ENCODE data around the gene PSME2. TPM values are rescaled to one million over a fixed set of nuclear protein-coding genes. Genes with fewer than 3 reads are reported as not detected.
A peak's percentile ranks its signal among the peaks of the same experiment; 100 is the strongest.

The PSME2 gene
- total and polyA plus RNA-seq, 9 of the 15 experiments (the other 6 are each of a cell fraction or from before 2014, with no cell fraction given): 111 to 579 (median 159) TPM

- TF ChIP-seq MYBL2 (IDR thresholded peaks at IDR 0.05; ENCODE audit: low read depth): peak; percentile 91
- no peak for TF ChIP-seq MYBL2 (CRISPR knock-in tag; IDR thresholded peaks at IDR 0.05; ENCODE audit: borderline replicate concordance)
- TF ChIP-seq DMBX1 (CRISPR knock-in tag; IDR thresholded peaks at IDR 0.05; ENCODE audit: borderline replicate concordance): no peak
- TF ChIP-seq ZNF449 (CRISPR knock-in tag; IDR thresholded peaks at IDR 0.05): no peak
- TF ChIP-seq MCM5 (IDR thresholded peaks at IDR 0.05; ENCODE audit: low read depth): no peak
- no peak; the same call in 1 of the 2 replicates for TF ChIP-seq FOXP1 (CRISPR knock-in tag; IDR thresholded peaks at IDR 0.05)
- TF ChIP-seq EZH2 (IDR thresholded peaks at IDR 0.05; ENCODE audit: borderline replicate concordance, low read depth, low read length): no peak
- no peak for TF ChIP-seq FOXA3 (CRISPR knock-in tag; conservative IDR thresholded peaks at IDR 0.05 in 1 of 2, IDR thresholded peaks at IDR 0.05 in 1 of 2)
- TF ChIP-seq ZBTB2 (IDR thresholded peaks at IDR 0.05): no peak
- TF ChIP-seq GTF2F1 (IDR thresholded peaks at IDR 0.05; ENCODE audit: low read depth, low read length): no peak
- TF ChIP-seq FOXA1 (IDR thresholded peaks at IDR 0.05; ENCODE audit: borderline replicate concordance): no peak
- no peak for TF ChIP-seq ZNF121 (CRISPR knock-in tag; conservative IDR thresholded peaks at IDR 0.05)
- no peak for TF ChIP-seq HOMEZ (CRISPR knock-in tag; IDR thresholded peaks at IDR 0.05)
- TF ChIP-seq ID3 (CRISPR knock-in tag; IDR thresholded peaks at IDR 0.05): no peak
- TF ChIP-seq ID3 (tag; IDR thresholded peaks at IDR 0.05): no peak
- TF ChIP-seq NKRF (IDR thresholded peaks at IDR 0.05; ENCODE audit: borderline replicate concordance): peak; percentile 50; the same call in 1 of the 2 replicates
- no peak for TF ChIP-seq DEAF1 (CRISPR knock-in tag; IDR thresholded peaks at IDR 0.05)
These were observed 5.1 kb downstream of the PSME2 start, which contains the start of gene EMC9 (continued) for GRCh38 chr14:24141097-24141880.

Data from K562 (cell line).